Activated CD8-positive, alpha-beta memory T cell treated with anti-CD3 and anti-CD28 coated beads for 24 hours (primary cell): ENCODE results near the gene ANKLE1.
"Not testable (repeated sequence)": the region's sequence is repeated elsewhere in the genome, so short reads cannot be mapped to it uniquely, and the experiment has no call there.

Experiments
- DNase-seq: peaks from one replicate; pipeline ENCODE4 v3.0.0-alpha.2; 2020

The ANKLE1 gene

DNA sequence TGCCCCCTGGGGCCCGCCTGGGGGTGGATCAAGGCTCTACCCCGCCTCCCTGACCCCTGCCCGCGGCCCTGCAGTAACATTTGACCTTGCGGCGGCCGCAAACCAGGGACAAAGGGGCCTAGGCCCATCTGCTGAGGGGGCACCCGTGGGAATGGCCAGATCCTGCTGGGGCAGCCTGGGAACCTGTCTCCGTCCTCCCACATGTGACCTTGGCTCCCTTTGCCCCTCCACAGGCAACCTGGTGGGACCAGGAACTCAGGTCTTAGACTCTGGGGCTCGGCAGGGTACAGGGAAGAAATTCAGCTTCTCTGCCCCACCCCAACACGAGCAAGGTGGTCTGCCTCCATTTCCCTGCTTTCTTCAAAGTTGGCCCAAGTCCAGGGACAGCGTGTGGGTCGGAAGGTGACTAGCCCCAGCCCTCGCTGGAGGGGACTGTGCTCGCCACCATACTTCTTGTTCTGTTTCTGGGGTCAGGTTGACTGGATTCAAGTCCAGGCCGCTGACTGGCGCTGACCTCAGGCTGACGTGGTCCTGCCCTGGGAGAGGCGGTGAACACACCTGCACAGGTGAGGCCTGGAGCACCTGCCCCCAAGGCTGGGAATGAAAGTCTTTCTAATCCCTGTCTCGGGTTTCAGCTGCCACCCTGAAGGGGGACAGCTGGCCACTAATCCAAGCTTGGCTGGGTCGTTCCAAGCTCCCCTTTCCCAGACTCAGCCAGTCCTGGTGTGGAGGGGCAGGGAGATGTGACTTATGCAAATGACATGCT, 33.5 kb upstream of the ANKLE1 start:
- DNase-seq: no peak

DNA sequence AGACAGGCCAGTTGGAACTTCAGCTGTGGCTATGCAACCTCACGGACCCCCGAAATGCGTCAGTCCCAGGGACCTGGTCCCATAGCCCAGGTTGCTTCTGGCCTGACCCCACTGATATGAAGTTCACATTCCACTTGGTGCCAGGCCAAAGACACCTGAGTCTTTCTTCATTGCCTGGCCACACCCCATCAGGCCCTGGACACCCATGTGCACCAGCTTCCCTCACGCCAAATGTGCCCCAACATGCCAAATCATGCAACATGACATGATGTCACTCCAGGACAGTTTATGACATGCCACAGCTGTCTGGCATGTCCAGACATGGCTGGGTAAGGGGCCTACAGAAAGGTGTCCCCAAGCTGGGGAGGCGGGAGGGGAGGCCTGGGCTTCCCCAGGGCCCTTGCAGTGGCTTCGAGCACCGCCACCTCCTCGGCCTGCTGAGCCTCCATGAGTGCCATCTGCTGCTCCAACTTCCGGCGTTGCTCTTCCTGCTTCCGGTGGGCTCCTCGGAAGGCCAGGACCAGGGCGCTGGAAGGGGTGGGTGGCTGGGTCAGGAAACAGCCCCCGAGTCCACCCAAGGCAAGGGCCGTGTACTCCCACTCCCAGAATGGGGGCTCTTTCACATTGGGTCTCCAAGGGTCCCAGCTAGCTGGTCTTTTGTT, 31.7 kb upstream of the ANKLE1 start:
- no peak for DNase-seq

DNA sequence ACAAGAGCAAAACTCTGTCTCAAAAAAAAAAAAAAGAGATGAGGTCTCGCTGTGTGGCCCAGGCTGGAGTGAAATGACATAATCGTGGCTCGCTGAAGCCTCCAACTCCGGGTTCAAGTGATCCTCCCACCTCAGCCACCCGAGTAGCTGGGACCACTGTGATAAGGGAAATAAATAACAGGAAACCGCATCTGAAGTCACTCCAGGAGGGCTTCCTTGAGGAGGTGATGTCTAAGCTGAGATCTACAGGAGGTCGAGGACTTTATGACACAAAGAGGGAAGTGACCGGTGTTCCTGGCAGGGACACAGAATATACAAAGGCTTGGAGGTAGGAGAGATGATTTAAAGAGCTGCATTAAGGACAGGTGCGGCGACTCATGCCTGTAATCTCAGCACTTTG, 27.1 kb upstream of the ANKLE1 start:
- DNase-seq: no peak

DNA sequence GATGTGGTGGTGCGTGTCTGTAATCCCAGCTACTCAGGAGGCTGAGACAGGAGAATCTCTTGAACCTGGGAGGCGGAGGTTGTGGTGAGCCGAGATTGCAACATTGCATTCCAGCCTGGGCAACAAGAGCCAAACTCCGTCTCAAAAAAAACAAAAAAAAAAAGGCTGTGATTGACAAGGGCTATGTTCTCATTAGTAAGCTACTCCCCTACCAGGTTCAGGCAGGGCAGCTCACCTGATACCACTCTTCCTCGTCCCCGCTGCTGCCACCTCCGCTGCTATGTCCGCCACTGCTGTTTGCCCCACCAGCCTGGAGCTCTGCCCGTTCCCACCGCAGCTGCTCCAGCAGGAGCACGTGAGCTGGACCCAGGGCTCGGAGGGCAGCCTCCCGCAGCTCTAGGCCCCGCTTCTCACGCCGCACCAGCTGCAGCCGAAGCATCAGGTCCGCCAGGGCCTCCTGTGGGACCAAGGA, 26.5 kb upstream of the ANKLE1 start:
- no peak for DNase-seq

DNA sequence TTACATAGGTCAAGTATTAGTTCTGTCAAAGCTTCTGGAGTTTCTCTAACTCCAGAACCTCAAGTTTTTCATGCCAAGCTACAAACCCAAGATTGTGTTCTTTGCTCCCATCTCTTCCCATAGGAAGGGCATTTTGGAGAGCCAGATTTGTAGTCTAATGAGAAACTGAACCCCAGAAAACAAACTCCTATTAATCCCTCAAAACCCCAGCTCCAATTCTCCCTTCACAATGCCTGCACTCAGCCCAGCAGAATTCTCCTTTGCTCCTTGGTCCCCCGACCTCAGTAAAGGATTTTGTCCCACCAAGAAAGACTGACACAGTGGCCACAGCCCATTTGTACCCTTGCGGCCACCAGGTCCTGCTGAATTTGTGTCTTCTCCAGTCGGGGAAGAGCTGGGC, 25.6 kb upstream of the ANKLE1 start:
- DNase-seq: no peak

DNA sequence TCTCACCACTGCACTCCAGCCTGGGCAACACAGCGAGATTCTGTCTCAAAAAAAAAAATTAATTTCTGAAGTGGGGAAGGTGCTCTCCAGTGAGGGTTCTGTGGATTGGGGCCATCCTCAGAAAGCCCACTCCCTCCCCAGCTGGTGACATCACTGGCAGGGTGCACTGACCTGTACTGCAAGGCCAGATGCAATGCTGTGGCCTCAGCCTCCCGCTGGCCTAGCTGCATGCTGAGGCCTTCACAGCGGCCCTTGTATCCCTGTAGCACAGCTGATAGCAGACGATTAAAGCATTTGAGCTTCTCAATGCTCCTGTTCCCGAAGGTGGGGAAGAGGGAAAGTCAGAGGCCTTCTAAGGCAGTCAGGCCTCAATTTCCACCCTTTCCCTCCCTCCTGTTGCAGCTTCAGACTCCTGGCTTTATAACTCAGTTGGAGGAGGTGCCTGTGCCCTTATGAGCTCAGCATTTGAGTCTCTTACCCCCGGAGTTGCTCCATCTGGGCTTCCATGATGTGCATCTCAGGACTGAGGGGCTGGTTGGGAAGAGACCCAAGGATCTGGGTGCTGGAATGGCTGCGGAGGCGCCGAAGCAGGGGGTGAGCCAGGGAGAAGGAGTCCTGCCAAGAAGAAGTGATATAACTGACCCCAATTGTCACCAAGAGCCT, 22.5 kb upstream of the ANKLE1 start:
- no peak for DNase-seq

DNA sequence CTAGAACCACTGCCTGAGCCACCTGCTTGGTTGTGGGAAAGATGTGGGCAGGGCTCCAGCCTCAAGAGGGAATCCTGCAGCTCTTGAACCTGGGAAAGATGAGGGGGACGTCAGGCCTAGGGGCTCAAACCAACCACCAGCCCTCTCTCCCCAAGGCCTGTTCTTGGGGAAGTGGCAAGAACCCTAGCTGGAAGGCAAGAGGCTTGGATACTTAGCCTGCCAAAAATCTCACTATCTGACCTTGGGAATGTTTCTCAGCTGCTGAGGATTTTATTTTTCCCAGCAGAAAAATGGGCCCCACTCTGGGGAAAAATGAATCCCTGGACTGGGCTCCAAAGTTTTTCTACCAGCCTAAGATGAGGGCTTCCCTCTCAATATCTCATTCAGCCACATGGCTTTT, 21.8 kb upstream of the ANKLE1 start:
- no peak for DNase-seq

DNA sequence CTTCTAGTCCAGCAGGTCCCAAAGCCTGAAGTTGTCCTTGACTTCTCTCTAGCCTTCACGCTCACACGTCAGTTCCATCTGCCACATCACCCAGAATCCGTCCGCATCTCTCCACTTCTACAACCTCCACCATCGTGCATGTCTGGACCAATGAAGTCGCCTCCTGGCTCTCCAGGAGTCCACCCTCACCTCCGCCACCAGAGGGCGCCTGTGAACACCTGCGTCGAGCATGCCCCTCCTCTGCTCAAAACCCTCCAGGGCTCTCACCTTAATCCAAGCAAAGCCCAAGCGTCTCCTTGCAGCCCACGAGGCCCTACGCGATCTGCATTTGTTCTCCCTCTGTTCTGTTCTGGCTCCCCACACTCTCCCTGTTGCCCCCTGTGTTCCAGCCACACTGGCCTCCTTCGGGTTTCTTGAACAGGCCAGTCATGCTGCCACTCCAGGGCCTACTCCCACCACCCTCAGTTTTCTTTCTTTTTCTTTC, 20.8 kb upstream of the ANKLE1 start:
- DNase-seq: peak; percentile 96

DNA sequence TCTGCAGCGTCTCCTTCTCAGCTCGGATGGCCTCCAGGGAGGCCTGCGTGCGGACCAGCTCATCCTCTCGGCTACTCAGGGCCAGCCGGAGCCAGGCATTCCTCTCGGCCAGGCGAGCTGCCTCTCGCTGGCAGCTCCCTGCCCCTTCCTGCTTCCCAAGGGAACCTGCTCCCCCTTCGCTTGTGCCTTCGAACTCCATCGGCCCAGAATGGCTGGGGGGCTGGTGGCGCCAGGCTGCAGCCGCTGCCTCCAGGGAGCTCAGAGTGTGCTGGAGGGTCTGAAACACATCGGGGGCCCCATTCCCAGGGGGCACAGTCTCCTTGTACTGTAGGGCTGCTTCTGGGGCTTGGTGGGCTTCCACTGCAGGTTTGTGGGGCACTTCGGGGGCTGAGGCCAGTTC, 19.1 kb upstream of the ANKLE1 start:
- DNase-seq: no peak

DNA sequence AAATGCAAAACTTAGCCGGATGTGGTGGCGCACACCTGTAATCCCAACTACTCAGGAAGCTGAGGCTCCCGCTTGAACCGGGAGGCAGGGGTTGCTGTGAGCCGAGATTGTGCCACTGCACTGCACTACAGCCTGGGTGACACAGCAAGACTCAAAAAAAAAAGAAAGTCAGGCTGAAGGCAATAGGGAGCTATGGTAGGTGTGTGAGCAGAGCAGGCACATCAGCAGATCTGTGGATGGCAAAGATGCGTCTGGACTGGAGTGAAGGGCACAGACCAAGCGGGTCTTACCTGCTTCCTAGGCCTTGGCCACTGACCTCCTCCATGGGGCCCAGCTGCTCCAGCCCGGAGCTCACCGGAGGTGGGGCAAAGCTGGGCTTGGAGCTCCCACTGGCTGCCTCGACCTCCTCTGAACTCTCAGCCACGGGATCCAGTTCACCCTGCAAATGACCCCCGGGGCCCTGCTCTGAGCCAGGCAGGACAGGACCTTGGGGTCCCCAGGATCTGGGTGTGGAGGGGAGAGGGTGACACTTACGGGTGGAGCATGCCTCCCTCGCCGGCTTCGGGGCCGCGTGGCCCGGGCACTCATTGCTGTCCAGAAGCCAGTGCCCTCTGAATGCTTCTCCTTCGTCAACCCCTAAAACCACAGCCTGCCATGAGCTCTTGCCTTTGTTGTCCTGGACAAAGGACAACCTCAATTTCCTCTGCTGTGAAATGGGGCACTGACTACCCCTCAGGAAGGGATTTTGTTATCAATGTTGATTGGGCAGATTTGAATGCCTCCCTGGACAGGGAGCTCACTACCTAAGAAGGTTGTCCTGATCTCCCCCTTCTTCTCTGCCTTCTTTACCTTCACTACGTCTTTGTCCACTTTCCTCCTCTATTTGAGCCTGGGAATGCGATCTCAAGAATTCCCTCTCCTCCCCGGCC, 17.7 kb upstream of the ANKLE1 start:
- DNase-seq: no peak

DNA sequence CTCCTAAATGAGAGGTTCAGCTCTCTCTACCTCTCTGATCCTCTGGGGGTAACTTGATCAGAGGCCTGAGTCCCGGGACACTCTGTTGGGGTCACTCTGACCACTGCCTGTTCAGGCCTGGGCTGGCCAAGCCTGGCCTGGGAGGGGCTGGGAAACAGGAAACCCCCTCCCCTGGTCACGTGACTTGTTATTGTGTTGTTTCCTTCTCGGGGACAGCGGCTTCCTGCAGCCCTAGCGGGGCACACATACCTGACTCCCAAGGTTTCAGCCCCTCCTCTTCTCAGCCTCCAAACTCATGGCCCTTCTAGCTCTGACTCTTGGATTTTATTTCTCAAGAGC, 17.1 kb upstream of the ANKLE1 start, which contains the start of gene USHBP1:
Gene USHBP1 (minus strand): TSS at position 105 of the 339 bp plus-strand sequence. CDS start 446 bp downstream, outside the sequence.
- DNase-seq: no peak

DNA sequence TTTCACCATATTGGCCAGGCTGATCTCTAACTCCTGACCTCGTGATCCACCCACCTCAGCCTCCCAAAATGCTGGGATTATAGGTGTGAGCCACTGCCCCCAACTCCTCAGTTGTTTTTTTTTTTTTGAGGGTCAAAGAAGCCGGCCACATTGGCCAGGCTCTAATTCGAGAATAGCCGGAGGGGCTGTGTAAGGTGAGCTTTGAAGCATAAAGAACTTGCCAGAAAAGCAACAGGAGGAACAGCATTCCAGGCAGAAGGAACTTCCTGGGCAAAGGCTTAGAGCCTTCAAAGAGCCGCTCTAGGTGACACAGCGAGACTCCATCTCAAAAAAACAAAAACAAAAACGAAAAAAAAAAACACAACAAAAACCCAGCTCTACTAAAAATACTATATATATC, 15.7 kb upstream of the ANKLE1 start:
- no peak for DNase-seq

DNA sequence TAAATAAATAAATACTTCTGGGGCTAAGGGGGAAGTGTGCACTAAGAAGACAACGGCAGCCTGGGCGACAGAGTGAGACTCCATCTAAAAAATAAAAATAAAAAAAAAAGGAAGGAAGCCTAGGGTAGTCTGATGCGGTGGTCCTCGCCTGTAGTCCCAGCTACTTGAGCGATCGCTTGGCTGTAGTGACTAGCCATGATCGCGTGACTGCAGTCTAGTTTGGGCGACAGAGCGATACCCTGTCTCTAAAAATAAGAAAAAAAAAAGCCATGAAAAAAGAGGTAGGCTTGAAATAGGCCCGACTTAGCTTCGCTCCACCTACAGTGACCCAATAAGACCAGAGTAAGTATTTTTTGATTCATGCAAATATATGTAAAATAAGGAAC, 15.1 kb upstream of the ANKLE1 start:
- DNase-seq: no peak

DNA sequence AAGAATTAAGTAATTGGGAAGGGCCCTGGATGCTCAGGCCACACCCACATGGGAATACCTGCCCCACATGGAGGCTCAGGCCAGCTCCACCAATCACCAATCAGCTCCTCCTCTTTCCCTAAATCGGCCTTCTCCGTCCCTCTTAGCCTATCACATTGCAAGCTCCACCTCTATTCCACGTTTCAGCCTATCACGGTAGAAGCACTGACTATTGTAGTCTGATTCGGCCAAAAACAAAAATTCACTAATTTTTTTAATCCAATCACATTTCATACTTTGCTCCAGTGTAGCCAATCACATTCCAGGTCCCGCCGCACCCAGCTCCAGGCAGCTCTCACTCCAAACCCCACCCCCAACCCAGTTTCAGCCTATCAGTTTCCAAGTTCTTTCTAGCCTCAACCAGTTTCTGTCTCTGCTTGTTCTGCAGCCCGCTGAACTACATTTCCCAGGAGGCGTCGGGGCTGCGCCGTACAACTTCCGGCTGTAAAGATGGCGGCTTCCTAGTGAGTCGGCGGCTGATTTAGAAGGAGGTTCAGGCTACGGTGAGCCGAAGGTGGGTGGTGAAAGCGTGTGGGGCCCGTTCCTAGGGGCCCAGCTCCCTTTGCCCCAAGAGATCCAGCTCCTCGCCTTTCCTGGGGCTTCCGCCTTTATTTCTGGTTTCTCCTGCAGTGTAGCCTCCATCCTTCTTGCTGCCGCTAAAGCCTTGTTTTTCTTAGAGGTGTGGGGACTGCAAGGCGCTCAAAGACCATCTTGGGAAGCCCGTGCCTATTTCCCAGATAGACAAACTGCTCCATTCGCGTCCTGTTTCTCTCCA, 14.5 kb upstream of the ANKLE1 start, which contains the start of gene BABAM1:
Gene BABAM1 (plus strand): TSS at position 469 of the 814 bp plus-strand sequence. CDS start 1,364 bp downstream, outside the sequence.
- DNase-seq: peak; percentile 92

DNA sequence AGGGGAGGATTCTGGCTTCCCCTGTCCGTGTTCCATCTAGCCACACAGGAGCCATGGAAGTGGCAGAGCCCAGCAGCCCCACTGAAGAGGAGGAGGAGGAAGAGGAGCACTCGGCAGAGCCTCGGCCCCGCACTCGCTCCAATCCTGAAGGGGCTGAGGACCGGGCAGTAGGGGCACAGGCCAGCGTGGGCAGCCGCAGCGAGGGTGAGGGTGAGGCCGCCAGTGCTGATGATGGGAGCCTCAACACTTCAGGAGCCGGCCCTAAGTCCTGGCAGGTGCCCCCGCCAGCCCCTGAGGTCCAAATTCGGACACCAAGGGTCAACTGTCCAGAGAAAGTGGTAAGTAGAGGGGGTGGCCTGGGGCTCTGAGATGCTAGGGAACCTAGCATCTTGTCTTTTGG, 12.9 kb upstream of the ANKLE1 start:
- DNase-seq: no peak

DNA sequence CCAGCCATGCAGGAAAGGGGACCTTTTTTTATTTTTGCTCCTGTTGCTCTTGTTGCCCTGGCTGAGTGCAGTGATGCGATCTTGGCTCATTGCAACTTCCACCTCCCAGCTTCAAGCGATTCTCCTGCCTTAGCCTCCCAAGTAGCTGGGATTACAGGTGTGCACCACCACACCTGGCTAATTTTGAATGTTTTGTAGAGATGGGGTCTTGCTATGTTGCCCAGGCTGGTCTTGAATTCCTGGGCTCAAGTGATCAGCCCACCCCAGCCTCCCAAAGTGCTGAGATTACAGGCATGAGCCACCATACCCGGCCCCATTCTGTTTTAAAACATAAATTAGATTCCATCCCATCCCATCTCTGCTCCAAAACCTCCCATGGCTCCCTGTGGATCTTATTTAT, 6.8 kb upstream of the ANKLE1 start:
- not testable (repeated sequence) for DNase-seq

DNA sequence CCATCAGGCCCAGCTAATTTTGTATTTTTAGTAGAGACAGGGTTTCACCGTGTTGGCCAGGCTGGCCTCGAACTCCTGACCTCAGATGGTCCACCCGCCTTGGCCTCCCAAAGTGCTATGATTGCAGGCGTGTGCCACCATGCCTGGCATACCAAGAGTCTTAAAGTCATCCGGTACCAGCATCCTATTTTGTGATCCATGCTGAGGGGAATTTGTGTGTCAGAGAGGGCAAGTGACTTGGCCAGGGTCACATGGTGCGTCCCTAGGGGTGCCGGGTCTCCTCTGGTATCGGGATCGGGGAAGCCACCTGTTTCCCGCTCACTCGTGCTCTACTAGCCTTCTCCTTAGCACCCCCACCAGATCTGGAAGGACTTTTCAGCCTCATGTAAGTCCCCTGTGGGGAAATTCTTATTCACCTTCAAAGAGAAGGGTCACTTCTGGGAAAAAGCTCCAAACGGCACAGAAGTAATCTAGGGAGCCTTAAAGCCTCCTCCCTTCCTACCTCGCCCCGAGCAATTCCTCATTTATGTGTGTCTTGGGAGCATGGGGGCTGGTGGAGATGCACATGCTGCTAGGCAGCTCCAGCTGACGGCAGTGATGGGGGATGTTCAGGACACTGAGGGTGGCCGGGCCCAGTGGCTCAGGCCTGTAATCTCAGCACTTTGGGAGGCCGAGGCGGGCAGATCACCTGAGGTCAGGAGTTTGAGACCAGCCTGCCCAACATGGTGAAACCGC, 6.1 kb upstream of the ANKLE1 start:
- no peak for DNase-seq

DNA sequence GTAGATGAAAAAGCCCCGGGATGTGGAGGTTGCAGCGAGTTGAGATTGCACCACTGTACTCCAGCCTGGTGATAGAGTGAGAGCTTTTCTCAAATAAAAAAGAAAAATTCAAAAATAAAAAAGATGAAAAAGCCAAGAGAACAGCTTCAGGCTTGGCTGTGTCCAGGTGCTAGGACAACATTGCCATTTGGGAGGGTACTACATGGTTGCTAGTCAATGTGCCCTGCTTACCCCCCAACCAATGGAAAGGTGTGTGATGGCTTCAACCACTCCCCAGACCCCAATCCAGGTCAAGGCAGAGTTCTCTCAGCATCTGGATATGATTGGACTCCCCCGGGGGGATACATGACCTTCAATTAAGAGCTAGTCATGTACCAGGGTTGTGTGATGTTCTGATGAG, 2.3 kb upstream of the ANKLE1 start:
- no peak for DNase-seq

DNA sequence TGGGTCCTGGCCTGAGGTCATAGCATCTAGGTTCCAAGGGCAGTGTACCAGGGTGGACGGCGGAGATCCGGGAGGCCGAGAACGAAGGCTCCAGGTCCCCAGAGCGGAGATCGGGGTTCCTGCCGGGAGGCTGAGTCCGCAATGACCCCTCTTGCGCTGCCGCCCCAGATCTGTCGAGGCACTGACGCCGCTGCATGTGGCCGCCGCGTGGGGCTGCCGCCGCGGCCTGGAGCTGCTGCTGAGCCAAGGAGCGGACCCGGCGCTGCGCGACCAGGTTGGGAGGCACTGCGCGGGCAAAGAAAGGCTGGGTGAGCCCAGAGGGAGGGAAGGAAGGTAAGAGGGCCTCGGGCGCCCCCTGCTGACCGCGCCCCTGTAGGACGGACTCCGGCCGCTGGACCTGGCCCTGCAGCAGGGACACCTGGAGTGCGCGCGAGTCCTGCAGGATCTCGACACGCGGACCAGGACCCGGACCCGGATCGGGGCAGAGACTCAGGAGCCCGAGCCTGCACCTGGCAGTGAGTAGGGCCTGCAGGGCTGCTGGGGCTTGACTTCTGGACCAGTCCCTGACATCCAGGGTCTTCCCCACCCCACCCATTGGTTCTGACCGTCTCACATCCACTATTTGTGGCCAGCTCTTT, 906 bp downstream of the ANKLE1 start:
- peak; percentile 92 for DNase-seq

DNA sequence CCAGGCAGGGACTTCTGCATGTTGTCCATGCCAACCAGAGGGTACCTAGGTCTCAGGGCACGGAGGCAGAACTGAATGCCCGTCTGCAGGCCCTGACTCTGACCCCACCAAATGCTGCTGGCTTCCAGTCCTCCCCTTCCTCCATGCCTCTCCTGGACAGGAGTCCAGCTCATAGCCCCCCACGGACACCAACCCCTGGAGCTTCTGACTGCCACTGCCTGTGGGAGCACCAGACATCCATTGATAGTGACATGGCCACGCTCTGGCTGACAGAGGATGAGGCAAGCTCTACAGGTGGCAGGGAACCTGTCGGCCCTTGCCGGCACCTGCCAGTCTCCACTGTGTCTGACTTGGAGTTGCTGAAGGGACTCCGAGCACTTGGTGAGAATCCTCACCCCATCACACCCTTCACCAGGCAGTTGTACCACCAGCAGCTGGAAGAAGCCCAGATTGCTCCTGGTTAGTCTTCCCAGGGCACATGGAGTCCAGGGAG, 1.8 kb downstream of the ANKLE1 start:
- no peak for DNase-seq
